ENCODE results near the gene CD80.

Gene CD80

GRCh38 chr3:119508172-119508845 lies 51.1 kb downstream of the CD80 start:
- TF ChIP-seq CTCF (IDR thresholded peaks at IDR 0.05; ENCODE audit: control insufficient read depth, insufficient read depth, low read depth, low read length, missing control alignments), result no peak
- DNase-seq (ENCODE audit: low read depth), result no peak
- H3K4me3 ChIP-seq (ENCODE audit: control insufficient read depth, low read depth, low read length), result no peak overlapping the region

GRCh38 chr3:119507404-119507803 lies 52.0 kb downstream of the CD80 start:
- DNase-seq (ENCODE audit: low read depth), result no peak
- H3K4me3 ChIP-seq (ENCODE audit: control insufficient read depth, low read depth, low read length), result no peak overlapping the region
- TF ChIP-seq CTCF (IDR thresholded peaks at IDR 0.05; ENCODE audit: control insufficient read depth, insufficient read depth, low read depth, low read length, missing control alignments), result no peak

GRCh38 chr3:119506631-119507030 lies 52.8 kb downstream of the CD80 start:
- no peak overlapping the region for H3K4me3 ChIP-seq (ENCODE audit: control insufficient read depth, low read depth, low read length)
- no peak for TF ChIP-seq CTCF (IDR thresholded peaks at IDR 0.05; ENCODE audit: control insufficient read depth, insufficient read depth, low read depth, low read length, missing control alignments)
- no peak for DNase-seq (ENCODE audit: low read depth)

- no peak for TF ChIP-seq CTCF (IDR thresholded peaks at IDR 0.05; ENCODE audit: control insufficient read depth, insufficient read depth, low read depth, low read length, missing control alignments)
- no peak for DNase-seq (ENCODE audit: low read depth)
- no peak overlapping the region for H3K4me3 ChIP-seq (ENCODE audit: control insufficient read depth, low read depth, low read length)
These were observed 58.5 kb downstream of the CD80 start for GRCh38 chr3:119500901-119501300.

- TF ChIP-seq CTCF (IDR thresholded peaks at IDR 0.05; ENCODE audit: control insufficient read depth, insufficient read depth, low read depth, low read length, missing control alignments), result no peak
- DNase-seq (ENCODE audit: low read depth), result no peak
- H3K4me3 ChIP-seq (ENCODE audit: control insufficient read depth, low read depth, low read length), result no peak overlapping the region
These were observed 59.1 kb downstream of the CD80 start for GRCh38 chr3:119500265-119500664.

- TF ChIP-seq CTCF (IDR thresholded peaks at IDR 0.05; ENCODE audit: control insufficient read depth, insufficient read depth, low read depth, low read length, missing control alignments), result no peak
- peak within 1 kb of the TSS; percentile 89 for H3K4me3 ChIP-seq (ENCODE audit: control insufficient read depth, low read depth, low read length)
- peak; percentile 77 for DNase-seq (ENCODE audit: low read depth)
These were observed 61.0 kb downstream of the CD80 start, which contains the start of gene TIMMDC1 for GRCh38 chr3:119498186-119499011. TSS of gene TIMMDC1 (plus strand) at chr3:119498547. CDS start at chr3:119498734, 187 bp downstream.
